EL (cell line): ENCODE data around the gene ZNF177.

ENCODE experiments used
- DNase-seq: peaks from one replicate; pipeline ENCODE4 v3.0.0-alpha.2; 2016

Gene ZNF177

DNA sequence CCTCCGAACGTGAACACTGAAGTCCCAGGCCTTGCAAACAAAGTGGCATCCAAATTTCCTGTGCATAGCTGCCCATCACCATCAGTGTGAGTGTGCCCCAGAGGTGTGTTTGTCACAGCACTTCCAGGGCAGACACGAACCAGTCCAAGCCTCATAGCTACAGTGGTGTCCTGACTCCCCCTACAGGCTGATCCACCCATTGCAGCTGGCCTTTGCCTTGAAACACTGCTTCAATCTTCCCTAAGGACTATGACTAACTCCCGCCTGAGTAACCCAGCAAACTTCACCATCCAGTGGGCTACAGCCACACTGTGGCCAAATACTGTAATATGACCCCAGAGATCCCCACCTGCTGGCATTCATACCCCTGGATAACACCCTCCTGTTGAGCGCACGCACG is 68.7 kb downstream of the ZNF177 start:
- DNase-seq = peak; percentile 33
